22Rv1 (cell line): ENCODE measurements around the gene DDIAS.

Experiments used
- ZFX ChIP-seq: fragments of 450-650 bp; IDR thresholded peaks from 2 replicates; pipeline ENCODE4 v1.6.1; 2017; ENCODE audit warnings: antibody characterized with exemption, borderline replicate concordance
- TF ChIP-seq, protein P1 (sequence below): fragments of 450-650 bp; IDR thresholded peaks from 2 replicates; pipeline ENCODE4 v1.5.1; 2017; ENCODE audit warnings: mild to moderate bottlenecking

- TF ChIP-seq, protein P1, sequence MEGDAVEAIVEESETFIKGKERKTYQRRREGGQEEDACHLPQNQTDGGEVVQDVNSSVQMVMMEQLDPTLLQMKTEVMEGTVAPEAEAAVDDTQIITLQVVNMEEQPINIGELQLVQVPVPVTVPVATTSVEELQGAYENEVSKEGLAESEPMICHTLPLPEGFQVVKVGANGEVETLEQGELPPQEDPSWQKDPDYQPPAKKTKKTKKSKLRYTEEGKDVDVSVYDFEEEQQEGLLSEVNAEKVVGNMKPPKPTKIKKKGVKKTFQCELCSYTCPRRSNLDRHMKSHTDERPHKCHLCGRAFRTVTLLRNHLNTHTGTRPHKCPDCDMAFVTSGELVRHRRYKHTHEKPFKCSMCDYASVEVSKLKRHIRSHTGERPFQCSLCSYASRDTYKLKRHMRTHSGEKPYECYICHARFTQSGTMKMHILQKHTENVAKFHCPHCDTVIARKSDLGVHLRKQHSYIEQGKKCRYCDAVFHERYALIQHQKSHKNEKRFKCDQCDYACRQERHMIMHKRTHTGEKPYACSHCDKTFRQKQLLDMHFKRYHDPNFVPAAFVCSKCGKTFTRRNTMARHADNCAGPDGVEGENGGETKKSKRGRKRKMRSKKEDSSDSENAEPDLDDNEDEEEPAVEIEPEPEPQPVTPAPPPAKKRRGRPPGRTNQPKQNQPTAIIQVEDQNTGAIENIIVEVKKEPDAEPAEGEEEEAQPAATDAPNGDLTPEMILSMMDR: no peak
- no peak for TF ChIP-seq ZFX
Observed at GRCh38 chr11:82862379-82862778, 39.2 kb upstream of the DDIAS start.
